Astrocyte (in vitro differentiated cells and primary cell): ENCODE measurements around the gene MCHR1. TPM values are rescaled to one million over a fixed set of nuclear protein-coding genes. Genes with fewer than 3 reads are reported as not detected.

Experiments
- DNase-seq: peaks from one replicate; pipeline ENCODE4 v3.0.0-alpha.2; 2010; ENCODE audit warnings: low read depth
- FAIRE-seq: peaks from 2 replicates; lab custom pipeline; 2011; peaks lifted over from hg19 to GRCh38; lab: Jason Lieb, UNC
- H2AFZ ChIP-seq: 2 replicates; pipeline ENCODE4 v1.6.0; 2012; ENCODE audit warnings: low read depth, low read length, inconsistent platforms
- H3K27ac ChIP-seq: 2 replicates; pipeline ENCODE4 v1.5.1; 2011; ENCODE audit warnings: low read depth, low read length, inconsistent platforms
- H3K27me3 ChIP-seq: 2 replicates; pipeline ENCODE4 v1.6.0; 2011; ENCODE audit warnings: low read length, inconsistent platforms; ENCODE audit not compliant: insufficient read depth
- H3K36me3 ChIP-seq: 2 replicates; pipeline ENCODE4 v1.5.1; 2011; ENCODE audit warnings: low read length, inconsistent platforms; ENCODE audit not compliant: insufficient read depth
- H3K4me1 ChIP-seq: 2 replicates; pipeline ENCODE4 v1.5.1; 2011; ENCODE audit warnings: low read length, inconsistent platforms; ENCODE audit not compliant: insufficient read depth
- H3K4me2 ChIP-seq: 2 replicates; pipeline ENCODE4 v1.6.0; 2012; ENCODE audit warnings: low read length, inconsistent platforms
- H3K4me3 ChIP-seq: 2 replicates; pipeline ENCODE4 v1.5.1; 2011; ENCODE audit warnings: low read depth, mild to moderate bottlenecking, low read length, inconsistent platforms; ENCODE audit not compliant: insufficient read depth
- H3K79me2 ChIP-seq: 2 replicates; pipeline ENCODE4 v1.6.0; 2012; ENCODE audit warnings: mild to moderate bottlenecking, low read length, inconsistent platforms; ENCODE audit not compliant: insufficient read depth
- H3K9ac ChIP-seq: 2 replicates; pipeline ENCODE4 v1.6.0; 2012; ENCODE audit warnings: mild to moderate bottlenecking, low read length, inconsistent platforms
- H3K9me3 ChIP-seq: 2 replicates; pipeline ENCODE4 v1.5.1; 2012; ENCODE audit warnings: low read depth, mild to moderate bottlenecking, low read length, inconsistent platforms; ENCODE audit not compliant: insufficient read depth
- H4K20me1 ChIP-seq: 2 replicates; pipeline ENCODE4 v1.6.0; 2012; ENCODE audit warnings: low read length, inconsistent platforms; ENCODE audit not compliant: insufficient read depth
- H3K27ac Mint-ChIP-seq: one replicate; pipeline ENCODE4 v1.8.0; 2021; ENCODE audit warnings: mild to moderate bottlenecking, mixed read lengths; ENCODE audit not compliant: unreplicated experiment
- H3K27me3 Mint-ChIP-seq: one replicate; pipeline ENCODE4 v1.8.0; 2021; ENCODE audit warnings: low read depth, mixed read lengths; ENCODE audit not compliant: unreplicated experiment
- H3K36me3 Mint-ChIP-seq: one replicate; pipeline ENCODE4 v1.8.0; 2021; ENCODE audit warnings: low read depth, mixed read lengths; ENCODE audit not compliant: unreplicated experiment
- H3K4me1 Mint-ChIP-seq: one replicate; pipeline ENCODE4 v1.8.0; 2021; ENCODE audit warnings: low read depth, mixed read lengths; ENCODE audit not compliant: unreplicated experiment
- H3K4me3 Mint-ChIP-seq: one replicate; pipeline ENCODE4 v1.8.0; 2021; ENCODE audit warnings: mild to moderate bottlenecking, moderate library complexity, mixed read lengths; ENCODE audit not compliant: unreplicated experiment
- H3K9me3 Mint-ChIP-seq: one replicate; pipeline ENCODE4 v1.8.0; 2021; ENCODE audit warnings: mild to moderate bottlenecking, mixed read lengths; ENCODE audit not compliant: unreplicated experiment
- EZH2 ChIP-seq: IDR thresholded peaks from 2 replicates; pipeline ENCODE4 v1.6.1; 2012; ENCODE audit warnings: mild to moderate bottlenecking, low read length, inconsistent platforms; ENCODE audit not compliant: insufficient read depth
- total RNA-seq: library from RNA; stranded (reverse); gene quantifications from 2 replicates; pipeline ENCODE4 v1.2.1, GENCODE V29; 2021
- TF ChIP-seq, protein P1 (sequence below): IDR thresholded peaks from 2 replicates; pipeline ENCODE4 v1.5.1; 2011; ENCODE audit warnings: low read depth, mild to moderate bottlenecking, inconsistent platforms, low read length, moderate library complexity; ENCODE audit not compliant: insufficient read depth

Gene MCHR1
- total RNA-seq, 1 donor from 2014 or later = 1.8 TPM

GRCh38 chr22:40709752-40710413 lies 30.6 kb downstream of the MCHR1 start:
- no peaks in the 10 kb centered on the region for H4K20me1 ChIP-seq

DNA sequence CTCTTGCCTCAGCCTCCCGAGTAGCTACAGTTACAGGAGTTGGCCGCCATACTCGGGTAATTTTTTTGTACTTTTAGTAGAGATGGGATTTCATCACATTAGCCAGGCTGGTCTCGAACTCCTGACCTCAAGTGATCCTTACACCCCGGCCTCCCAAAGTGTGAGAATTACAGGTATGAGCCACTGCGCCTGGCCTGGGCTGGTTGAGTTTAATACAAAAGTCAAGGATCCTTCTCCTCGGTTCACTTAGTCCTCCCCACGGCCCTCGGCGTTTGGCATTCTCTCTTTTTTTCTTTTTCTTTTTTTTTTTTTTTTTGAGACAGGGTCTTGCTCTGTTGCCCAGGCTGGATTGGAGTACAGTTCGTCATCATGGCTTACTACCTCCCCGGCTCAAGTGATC lies 33.0 kb downstream of the MCHR1 start:
- Histone ChIP-seq H4K20me1 (no peaks in the 10 kb centered on the region), H3K79me2 (no peaks in the 10 kb centered on the region), H3K4me3 (no peak overlapping the region), H3K27ac (no peak overlapping the region), H3K4me1 (peaks cover 21% of the 10 kb centered on the region), H3K9ac (no peak overlapping the region), H3K36me3 (no peaks in the 10 kb centered on the region), H3K27me3 (peaks cover 14% of the 10 kb centered on the region), H3K4me2 (no peak overlapping the region), H2AFZ (no peak overlapping the region), H3K9me3 (no peaks in the 10 kb centered on the region)
- Mint-ChIP-seq H3K4me3 (no peak overlapping the region), H3K4me1 (peaks cover 21% of the 10 kb centered on the region), H3K36me3 (no peaks in the 10 kb centered on the region), H3K27me3 (peaks cover 2% of the 10 kb centered on the region), H3K9me3 (no peaks in the 10 kb centered on the region), H3K27ac (peak overlapping the region; percentile 96)
- FAIRE-seq = no peak
- DNase-seq = no peak
- TF ChIP-seq, protein P1, sequence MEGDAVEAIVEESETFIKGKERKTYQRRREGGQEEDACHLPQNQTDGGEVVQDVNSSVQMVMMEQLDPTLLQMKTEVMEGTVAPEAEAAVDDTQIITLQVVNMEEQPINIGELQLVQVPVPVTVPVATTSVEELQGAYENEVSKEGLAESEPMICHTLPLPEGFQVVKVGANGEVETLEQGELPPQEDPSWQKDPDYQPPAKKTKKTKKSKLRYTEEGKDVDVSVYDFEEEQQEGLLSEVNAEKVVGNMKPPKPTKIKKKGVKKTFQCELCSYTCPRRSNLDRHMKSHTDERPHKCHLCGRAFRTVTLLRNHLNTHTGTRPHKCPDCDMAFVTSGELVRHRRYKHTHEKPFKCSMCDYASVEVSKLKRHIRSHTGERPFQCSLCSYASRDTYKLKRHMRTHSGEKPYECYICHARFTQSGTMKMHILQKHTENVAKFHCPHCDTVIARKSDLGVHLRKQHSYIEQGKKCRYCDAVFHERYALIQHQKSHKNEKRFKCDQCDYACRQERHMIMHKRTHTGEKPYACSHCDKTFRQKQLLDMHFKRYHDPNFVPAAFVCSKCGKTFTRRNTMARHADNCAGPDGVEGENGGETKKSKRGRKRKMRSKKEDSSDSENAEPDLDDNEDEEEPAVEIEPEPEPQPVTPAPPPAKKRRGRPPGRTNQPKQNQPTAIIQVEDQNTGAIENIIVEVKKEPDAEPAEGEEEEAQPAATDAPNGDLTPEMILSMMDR = no peak
- TF ChIP-seq EZH2 = no peak

More at GRCh38 chr22:40709752-40710413, 30.6 kb downstream of the MCHR1 start:
- H3K4me1 ChIP-seq = peaks cover 19% of the 10 kb centered on the region
- no peaks in the 10 kb centered on the region for H3K36me3 ChIP-seq
- H3K9me3 ChIP-seq = no peaks in the 10 kb centered on the region
- FAIRE-seq = no peak
- H3K4me2 ChIP-seq = no peak overlapping the region
- Mint-ChIP-seq H3K27ac (peak overlapping the region; percentile 73), H3K4me1 (peaks cover 16% of the 10 kb centered on the region), H3K36me3 (peaks cover 2% of the 10 kb centered on the region), H3K27me3 (peaks cover 2% of the 10 kb centered on the region), H3K4me3 (no peak overlapping the region), H3K9me3 (peaks cover 2% of the 10 kb centered on the region)
- H3K79me2 ChIP-seq = no peaks in the 10 kb centered on the region
- no peak overlapping the region for H3K27ac ChIP-seq
- no peak overlapping the region for H3K9ac ChIP-seq
- no peak for DNase-seq
- H3K4me3 ChIP-seq = no peak overlapping the region
- H2AFZ ChIP-seq = no peak overlapping the region
- TF ChIP-seq EZH2 = no peak
- TF ChIP-seq, protein P1 = no peak
- H3K27me3 ChIP-seq = peaks cover 21% of the 10 kb centered on the region
